Keratinocyte (primary cell): ENCODE measurements around the gene USP17L15.
"Not testable (repeated sequence)": the region's sequence is repeated elsewhere in the genome, so short reads cannot be mapped to it uniquely, and the experiment has no call there.

Experiments
- EZH2 ChIP-seq: IDR thresholded peaks from one replicate; pipeline ENCODE4 v1.6.1; 2012; ENCODE audit warnings: inconsistent platforms, mild to moderate bottlenecking, low read length, moderate library complexity
- TF ChIP-seq, protein P1 (sequence below), 3 experiments: IDR thresholded peaks in 1 of 3; conservative IDR thresholded peaks in 1 of 3; optimal IDR thresholded peaks in 1 of 3; 2 replicates in 2 of 3; 3 replicates in 1 of 3; pipeline versions ENCODE3 to v1.5.1; 2011; ENCODE audit warnings: low read length in 3 of 3, mild to moderate bottlenecking in 3 of 3, moderate library complexity in 2 of 3, control low read depth in 1 of 3, inconsistent platforms in 1 of 3; ENCODE audit not compliant: insufficient read depth in 2 of 3; ENCODE audit errors: extremely low read depth in 1 of 3

DNA sequence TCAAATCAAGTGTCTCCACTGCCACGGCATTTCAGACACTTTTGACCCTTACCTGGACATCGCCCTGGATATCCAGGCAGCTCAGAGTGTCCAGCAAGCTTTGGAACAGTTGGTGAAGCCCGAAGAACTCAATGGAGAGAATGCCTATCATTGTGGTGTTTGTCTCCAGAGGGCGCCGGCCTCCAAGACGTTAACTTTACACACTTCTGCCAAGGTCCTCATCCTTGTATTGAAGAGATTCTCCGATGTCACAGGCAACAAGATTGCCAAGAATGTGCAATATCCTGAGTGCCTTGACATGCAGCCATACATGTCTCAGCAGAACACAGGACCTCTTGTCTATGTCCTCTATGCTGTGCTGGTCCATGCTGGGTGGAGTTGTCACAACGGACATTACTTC lies 3.9 kb upstream of the USP17L15 start:
- TF ChIP-seq, protein P1, sequence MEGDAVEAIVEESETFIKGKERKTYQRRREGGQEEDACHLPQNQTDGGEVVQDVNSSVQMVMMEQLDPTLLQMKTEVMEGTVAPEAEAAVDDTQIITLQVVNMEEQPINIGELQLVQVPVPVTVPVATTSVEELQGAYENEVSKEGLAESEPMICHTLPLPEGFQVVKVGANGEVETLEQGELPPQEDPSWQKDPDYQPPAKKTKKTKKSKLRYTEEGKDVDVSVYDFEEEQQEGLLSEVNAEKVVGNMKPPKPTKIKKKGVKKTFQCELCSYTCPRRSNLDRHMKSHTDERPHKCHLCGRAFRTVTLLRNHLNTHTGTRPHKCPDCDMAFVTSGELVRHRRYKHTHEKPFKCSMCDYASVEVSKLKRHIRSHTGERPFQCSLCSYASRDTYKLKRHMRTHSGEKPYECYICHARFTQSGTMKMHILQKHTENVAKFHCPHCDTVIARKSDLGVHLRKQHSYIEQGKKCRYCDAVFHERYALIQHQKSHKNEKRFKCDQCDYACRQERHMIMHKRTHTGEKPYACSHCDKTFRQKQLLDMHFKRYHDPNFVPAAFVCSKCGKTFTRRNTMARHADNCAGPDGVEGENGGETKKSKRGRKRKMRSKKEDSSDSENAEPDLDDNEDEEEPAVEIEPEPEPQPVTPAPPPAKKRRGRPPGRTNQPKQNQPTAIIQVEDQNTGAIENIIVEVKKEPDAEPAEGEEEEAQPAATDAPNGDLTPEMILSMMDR (optimal IDR thresholded peaks at IDR 0.05 in 1 of 3, IDR thresholded peaks at IDR 0.05 in 1 of 3, conservative IDR thresholded peaks at IDR 0.05 in 1 of 3; ENCODE audit: extremely low read depth in 1 of 3, insufficient read depth in 2 of 3, low read length in 3 of 3), result not testable (repeated sequence)
- TF ChIP-seq EZH2, result not testable (repeated sequence)
